HG03139 (cell line): ENCODE data around the gene ARHGEF40.
"Not testable (repeated sequence)": the region's sequence is repeated elsewhere in the genome, so short reads cannot be mapped to it uniquely, and the experiment has no call there.

Experiments
- ATAC-seq: cut with Tn5 transposase; IDR thresholded peaks from one replicate; pipeline ENCODE4 v1.9.1; 2021; ENCODE audit not compliant: unreplicated experiment

ARHGEF40 gene

GRCh38 chr14:21039585-21040369 lies 30.3 kb upstream of the ARHGEF40 start:
- no peak for ATAC-seq

DNA sequence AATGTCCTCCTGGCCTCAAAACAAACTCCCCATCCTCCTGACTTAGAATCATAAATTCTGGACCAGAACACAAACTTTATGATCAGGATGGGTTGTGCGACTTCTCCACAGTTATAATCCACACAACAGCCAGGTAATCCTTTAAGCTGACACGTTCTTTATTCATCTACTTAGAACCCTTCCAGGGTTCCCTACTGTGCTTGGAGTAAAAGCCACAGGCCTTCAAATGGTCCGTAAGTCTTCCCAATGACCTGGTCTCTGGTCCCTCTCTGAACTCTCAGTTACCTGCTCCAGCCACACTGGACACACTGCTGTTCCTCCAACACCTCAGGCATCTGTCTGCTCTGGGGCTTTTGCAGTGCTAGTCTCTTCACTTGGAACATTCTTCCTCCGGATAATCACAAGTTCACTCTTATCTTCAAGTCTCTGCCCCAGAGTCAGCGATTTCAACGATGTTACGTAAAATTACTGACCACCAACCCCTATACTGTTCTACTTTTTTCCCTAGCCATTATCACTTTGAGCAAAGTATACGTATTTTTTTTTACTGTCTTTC lies 29.7 kb upstream of the ARHGEF40 start:
- ATAC-seq: no peak

DNA sequence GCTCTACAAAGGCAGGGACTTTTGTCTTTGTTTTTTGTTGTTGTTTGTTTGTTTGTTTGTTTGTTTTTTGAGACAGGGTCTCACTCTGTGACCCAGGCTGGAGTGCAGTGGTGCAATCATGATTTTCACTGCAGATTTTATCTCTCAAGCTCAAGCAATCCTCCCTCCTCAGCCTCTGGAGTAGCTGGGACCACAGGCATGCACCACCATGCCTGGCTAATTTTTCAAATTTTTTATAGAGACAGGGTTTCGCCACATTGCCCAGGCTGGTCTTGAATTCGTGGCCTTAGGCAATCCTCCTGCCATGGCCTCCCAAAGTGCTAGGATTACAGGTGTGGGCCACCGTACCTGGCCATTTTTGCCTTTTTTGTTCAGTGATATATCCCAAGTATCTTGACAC lies 29.2 kb upstream of the ARHGEF40 start:
- not testable (repeated sequence) for ATAC-seq

DNA sequence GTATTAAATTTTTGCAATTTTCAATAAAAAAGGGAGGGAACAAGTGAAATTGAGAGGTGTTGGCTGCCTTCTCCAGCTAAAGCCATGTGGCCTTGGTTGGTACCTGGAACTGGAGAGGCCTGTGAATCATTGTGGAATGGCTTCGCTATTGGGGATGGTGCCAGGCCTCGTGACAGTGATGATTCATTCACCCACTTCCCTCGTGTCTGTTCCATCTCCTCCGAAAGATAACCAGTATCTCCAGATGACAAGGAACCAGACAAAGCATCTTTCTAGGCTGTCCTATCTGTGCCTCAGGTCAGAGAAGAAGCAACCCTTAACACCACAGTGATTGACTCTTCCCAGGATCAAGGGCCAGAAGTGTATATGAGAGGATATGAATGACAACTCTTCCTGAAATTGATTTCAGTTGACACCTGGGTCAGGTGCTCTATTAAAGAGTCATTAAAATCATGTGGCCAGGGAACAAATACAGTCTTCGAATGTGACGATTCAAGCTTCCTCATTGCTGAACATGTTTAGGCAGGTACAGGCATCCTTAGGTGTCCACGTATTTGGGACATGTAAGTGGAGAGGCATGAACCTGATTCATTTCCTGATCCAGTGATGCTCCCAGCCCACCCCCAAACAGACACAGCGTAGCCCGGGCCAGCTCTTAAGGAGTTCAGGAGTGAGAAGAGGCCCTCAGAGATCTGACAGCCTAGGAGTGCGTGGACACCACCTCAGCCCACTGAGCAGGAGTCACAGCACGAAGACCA lies 28.2 kb upstream of the ARHGEF40 start, which contains the start of gene RNASE7:
RNASE7 (plus strand) TSS at position 687 of the 758 bp plus-strand sequence. CDS start 631 bp downstream, outside the sequence.
- no peak for ATAC-seq

DNA sequence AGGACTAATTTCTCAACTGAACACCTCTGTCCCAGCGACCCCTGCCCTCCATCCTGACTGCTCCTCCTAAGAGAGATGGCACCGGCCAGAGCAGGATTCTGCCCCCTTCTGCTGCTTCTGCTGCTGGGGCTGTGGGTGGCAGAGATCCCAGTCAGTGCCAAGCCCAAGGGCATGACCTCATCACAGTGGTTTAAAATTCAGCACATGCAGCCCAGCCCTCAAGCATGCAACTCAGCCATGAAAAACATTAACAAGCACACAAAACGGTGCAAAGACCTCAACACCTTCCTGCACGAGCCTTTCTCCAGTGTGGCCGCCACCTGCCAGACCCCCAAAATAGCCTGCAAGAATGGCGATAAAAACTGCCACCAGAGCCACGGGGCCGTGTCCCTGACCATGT lies 27.2 kb upstream of the ARHGEF40 start:
- no peak for ATAC-seq

DNA sequence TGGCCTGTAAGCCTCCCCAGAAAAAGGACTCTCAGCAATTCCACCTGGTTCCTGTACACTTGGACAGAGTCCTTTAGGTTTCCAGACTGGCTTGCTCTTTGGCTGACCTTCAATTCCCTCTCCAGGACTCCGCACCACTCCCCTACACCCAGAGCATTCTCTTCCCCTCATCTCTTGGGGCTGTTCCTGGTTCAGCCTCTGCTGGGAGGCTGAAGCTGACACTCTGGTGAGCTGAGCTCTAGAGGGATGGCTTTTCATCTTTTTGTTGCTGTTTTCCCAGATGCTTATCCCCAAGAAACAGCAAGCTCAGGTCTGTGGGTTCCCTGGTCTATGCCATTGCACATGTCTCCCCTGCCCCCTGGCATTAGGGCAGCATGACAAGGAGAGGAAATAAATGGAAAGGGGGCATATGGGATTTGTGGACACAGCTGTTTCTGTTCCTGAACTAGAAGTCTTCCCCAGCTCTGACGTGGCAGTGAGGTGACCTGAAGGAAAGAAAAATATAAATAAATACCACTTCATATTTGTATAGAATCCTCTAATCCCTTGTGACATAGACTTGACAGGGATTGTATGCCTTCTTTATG lies 26.6 kb upstream of the ARHGEF40 start:
- no peak for ATAC-seq

DNA sequence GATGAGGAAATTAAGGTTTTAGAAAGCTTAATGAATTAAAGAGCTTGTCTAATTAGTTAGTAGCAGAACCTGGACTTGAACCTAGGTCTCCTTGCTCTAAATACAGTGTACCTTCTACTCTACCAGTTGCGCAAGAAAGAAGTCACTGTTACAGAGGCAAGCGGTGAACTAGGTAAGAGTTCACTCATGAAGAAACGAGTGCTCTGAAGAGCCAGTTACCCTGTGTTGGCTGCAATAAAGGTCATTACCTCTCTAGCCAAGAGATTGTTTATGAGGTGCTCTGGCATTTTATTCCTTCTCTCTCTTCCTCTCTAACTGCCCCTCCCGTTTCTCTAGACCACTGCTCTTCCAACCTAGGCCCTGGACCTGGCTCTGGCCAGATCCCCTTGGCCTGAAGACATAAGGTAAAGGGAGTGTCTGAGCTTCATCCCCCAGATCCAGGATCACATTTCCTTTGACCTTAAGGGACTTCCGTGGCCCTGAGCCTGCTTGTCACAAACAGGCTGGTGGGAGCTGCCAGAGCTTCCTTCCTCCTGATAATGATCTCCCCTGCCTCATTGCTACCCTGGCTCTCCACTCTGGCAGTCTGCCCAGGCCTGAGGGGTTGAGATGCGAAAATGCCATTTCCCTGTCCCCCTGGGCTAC lies 26.0 kb upstream of the ARHGEF40 start:
- ATAC-seq: no peak

DNA sequence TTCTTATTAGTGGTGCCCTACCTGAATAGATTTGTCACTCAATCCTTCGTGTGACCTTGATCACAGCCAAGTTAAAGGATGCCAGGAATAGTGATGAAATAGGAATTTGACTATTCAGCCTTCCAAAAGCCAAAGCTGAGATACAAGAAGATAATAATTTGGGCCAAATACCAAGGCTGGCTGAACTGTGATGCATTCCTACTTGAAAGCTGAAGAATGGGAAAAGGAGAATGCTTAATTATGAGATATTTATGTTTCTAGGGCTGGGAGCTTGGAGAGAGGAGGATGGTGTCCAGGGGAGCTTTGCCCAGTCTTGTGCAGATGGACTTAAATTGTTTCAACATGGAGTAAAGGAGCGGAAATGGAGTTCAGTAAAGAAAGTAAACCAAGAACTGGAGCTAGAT lies 22.7 kb upstream of the ARHGEF40 start:
- no peak for ATAC-seq

- no peak for ATAC-seq
Observed at GRCh38 chr14:21048638-21049037, 21.5 kb upstream of the ARHGEF40 start.

DNA sequence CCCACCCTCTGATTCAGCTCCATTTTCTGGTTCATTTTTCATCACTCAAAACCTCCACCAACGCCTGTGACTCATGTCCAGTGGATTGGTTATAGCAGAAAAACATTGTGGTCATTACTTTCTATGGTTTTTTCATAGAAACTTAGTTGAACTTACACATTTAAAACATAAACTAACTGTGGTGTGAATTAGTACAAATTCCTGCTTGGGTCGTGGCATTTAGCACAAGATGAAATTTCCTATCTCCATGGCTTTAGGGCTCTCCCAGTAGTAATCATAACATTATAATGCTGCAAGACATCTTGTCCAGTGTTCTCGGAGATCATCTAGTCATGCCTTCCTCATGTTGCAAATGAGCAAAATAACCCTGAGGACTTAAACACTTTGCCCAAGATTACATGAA lies 20.8 kb upstream of the ARHGEF40 start:
- no peak for ATAC-seq

DNA sequence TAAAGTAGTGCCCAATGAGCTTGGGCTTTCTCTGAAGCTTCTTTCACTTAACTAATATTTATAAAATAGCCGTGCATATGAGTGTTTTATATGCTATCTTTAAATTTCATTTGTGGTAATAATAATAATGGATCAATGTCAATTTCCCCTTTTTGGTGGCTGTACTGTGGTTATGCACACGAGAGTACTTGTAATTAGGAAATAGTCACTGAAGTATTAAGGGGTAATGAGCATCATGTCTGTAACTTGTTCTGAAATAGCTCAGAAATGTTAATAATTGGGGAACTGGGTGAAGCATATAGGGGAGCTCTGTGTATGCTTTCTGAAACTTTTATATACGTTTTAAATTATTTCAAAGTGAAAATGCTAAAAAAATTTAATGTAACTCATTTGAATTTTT lies 19.5 kb upstream of the ARHGEF40 start:
- no peak for ATAC-seq

DNA sequence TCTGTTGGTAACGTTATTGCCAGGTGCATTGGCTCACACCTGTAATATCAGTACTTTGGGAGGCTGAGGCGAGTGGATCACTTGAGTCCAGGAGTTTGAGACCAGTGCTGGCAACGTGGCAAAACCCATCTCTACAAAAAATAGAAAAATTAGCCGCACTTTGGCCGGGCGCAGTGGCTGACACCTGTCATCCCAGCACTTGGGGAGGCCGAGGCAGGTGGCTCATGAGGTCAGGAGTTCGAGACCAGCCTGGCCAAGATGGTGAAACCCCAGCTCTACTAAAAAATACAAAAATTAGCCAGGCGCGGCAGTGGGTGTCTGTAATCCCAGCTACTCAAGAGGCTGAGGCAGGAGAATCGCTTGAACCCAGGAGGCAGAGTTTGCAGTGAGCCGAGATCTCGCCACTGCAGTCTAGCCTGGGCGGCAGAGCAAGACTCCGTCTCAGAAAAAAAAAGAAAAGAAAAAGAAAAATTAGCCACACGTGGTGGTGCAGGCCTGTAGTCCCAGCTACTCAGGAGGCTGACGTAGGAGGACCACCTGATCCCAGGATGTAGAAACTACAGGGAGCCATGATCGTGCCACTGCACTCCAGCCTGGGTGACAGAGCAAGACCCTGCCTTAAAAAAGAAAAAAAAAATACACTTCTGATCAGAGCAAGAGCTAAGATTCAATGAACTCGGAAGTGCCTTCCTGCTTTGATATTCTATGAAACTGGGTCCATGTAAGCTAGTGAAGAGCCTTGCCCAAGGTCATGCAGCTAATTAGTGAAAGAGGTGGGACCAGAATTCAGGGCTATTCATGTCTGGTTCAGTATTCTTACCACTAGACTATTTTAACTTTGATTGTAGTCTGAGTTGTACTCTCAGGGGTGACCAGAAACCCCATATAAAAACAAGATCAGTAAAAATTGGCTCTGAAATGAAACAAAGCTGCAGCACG lies 16.7 kb upstream of the ARHGEF40 start:
- no peak for ATAC-seq

DNA sequence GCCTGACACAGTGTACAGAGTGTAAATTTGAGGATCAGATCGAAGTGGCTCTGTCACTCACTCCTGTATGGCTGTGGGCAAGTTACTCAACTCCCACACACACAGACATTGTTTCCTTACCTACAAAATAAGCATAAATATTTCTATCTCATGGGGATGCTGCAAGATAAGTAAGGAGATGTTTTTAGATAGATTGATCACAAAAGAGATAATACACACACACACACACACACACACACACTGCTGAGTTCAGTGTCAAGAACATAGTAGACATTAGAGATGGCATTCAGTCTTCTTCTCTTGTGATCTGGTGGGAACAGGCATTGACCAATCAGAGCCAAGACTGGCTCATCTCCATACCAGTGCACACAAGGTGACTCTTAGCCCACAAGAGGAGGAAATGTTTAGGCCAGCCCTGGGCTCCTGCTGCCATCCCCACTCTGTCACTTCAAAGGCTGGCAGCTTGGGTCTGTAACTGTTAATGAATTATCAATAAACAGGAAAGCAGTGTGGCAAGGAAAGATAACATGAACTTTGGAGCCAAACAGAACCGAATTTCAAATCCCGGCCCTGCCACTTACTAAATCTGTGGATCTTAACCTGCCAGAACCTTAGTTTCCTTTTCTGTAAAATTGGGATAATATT lies 15.9 kb upstream of the ARHGEF40 start:
- ATAC-seq: no peak

GRCh38 chr14:21054768-21055145 lies 15.3 kb upstream of the ARHGEF40 start:
- ATAC-seq: no peak

GRCh38 chr14:21055432-21056117 lies 14.5 kb upstream of the ARHGEF40 start:
- no peak for ATAC-seq

DNA sequence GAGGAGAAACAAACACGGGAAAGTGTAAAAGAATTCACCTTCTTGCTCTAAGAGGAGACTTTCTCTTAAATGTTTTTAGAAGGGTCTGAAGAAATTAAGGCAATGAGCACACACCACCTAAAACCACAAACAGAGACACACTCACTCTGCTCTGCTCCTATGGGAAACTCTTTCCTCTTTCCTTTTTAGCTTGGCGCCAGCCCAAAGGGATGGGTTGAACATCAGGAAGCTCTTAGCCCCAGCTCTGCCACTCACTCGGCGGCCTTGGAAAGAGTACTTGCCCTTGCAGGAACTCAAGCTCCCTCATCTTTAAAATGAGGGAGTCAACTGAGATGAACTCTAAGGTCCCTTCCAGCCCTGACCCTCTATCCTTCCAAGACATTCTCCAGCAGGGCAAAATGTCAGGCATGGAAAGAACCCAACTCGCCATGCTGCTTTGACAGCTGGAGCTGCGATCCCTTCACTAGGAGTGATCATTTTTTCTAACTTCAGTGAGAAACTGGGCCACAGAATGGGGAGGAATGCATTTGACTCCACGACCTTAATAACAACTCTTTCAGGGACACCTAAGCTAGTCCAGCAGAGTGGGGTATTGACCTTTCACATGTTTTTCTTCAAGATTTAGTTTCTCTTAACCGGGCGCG lies 13.5 kb upstream of the ARHGEF40 start:
- ATAC-seq: no peak

DNA sequence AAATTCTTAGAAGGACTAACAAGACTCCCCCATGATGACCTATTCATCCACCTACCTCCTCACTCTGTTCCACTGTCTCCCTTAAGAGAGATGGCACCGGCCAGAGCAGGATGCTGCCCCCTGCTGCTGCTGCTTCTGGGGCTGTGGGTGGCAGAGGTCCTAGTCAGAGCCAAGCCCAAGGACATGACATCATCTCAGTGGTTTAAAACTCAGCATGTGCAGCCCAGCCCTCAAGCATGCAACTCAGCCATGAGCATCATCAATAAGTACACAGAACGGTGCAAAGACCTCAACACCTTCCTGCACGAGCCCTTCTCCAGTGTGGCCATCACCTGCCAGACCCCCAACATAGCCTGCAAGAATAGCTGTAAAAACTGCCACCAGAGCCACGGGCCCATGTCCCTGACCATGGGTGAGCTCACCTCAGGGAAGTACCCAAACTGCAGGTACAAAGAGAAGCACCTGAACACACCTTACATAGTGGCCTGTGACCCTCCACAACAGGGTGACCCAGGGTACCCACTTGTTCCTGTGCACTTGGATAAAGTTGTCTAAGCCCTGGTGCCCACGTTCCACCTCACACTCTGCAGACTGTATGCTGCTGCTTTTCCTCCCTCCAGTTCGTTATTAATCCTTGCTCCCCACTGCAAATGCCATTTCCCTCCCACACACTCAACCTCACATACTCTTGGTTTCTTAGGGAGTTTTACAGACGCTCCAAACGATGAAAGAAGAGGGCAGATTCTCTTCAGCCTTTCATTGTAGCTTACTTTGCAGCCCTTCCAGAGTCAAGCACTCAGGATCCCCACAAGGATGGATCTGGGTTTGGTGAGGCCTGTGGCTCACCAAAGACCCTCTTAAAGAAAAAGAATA lies 12.1 kb upstream of the ARHGEF40 start, which contains the start of gene RNASE8:
RNASE8 (plus strand) TSS at position 20 of the 873 bp plus-strand sequence; CDS start at position 91, 71 bp downstream.
- no peak for ATAC-seq
